ENCODE data around the gene ARHGEF2.
"Not testable (repeated sequence)": the region's sequence is repeated elsewhere in the genome, so short reads cannot be mapped to it uniquely, and the experiment has no call there.

The ARHGEF2 gene

GRCh38 chr1:155989242-155990004 lies 11.1 kb upstream of the ARHGEF2 start:
- DNase-seq = peak; percentile 90

DNA sequence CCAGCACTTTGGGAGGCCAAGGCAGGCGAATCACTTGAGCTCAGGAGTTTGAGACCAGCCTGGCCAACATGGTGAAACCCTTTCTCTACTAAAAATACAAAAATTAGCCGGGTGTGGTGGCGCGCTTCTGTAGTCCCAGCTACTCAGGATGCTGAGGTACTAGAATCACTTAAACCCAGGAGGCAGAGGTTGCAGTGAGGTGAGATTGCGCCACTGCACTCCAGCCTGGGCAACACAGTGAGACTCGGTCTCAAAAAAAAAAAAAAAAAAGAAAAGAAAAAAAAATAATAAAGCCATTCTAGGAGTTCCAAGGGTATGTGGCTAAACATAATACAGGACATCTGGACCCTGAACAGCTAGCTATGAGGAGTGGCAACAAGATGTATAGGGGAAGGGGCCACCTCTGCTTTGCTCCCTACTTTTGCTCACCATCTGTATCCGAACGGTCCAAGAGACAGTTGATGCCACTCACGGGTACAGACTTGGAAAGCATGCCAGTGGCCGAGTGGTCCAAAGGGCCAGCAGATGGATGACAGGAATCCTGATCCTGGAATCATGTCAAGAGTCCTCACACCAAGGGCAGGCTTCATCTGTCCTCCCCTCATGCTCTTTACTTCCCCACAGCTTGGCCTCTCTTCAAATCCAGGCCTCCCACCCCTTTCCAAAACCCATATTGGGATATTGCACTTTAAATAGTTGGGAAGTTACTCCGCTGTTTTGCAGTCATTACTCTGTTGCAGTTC lies 6.7 kb upstream of the ARHGEF2 start:
- DNase-seq = not testable (repeated sequence)

- DNase-seq = no peak
Measured at GRCh38 chr1:155984341-155984740, 6.0 kb upstream of the ARHGEF2 start.

- no peak for DNase-seq
Measured at GRCh38 chr1:155983191-155984024, 5.1 kb upstream of the ARHGEF2 start.

DNA sequence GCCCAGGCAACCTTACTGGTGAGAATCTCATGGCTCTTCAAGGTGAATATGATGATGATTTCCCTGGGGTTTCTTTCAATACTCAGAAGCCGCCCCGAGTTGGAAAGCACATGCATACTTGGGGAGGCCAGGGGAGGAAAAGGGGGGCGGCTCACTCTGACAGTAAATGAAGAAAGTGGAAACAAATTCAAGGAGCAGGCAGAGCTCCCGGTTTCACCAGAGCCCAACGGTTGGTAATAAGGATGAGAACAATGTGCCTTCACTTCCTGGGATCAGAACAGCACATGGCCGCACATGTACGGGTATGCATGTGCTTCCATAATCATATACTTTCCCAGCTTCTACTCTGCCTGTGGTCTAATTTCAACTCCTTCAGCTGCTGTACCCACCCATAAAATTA lies 3.8 kb upstream of the ARHGEF2 start:
- no peak for DNase-seq

GRCh38 chr1:155981266-155982088 lies 3.1 kb upstream of the ARHGEF2 start:
- no peak for DNase-seq

- DNase-seq = no peak
Measured at GRCh38 chr1:155979597-155980343, 1.4 kb upstream of the ARHGEF2 start.

- no peak for DNase-seq
Measured at GRCh38 chr1:155978973-155979429, 654 bp upstream of the ARHGEF2 start.

DNA sequence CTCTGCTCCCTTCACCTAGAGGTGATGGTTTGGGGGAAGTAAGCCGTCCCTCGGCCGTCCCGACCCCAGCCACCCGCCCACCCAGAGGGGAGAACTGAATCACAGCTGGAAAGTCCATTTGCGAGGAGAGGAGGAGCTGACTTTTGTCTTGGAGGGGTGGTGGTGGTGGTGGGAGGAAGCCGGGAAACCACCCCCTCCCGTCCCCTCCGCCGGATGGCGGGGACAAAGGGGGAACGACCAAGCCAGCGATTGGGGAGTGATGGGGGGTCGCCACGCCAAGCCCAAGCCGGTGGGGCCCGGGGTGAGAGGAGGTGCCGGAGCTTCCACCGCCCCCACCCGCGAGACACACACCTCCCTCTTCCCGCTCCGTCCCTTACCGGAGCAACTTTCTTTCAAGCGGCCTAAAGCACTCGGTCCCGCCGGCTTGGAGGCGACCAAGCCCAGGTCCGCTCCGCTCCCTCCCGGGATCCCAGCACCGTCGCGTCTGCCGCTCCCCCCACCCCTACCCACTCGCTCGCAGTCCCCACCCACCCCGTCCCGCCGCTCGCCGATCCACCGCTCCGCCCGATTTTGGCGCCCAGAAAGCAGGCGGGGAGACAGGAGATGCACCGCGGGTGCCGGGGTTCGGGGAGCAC lies 540 bp downstream of the ARHGEF2 start:
- DNase-seq = no peak

DNA sequence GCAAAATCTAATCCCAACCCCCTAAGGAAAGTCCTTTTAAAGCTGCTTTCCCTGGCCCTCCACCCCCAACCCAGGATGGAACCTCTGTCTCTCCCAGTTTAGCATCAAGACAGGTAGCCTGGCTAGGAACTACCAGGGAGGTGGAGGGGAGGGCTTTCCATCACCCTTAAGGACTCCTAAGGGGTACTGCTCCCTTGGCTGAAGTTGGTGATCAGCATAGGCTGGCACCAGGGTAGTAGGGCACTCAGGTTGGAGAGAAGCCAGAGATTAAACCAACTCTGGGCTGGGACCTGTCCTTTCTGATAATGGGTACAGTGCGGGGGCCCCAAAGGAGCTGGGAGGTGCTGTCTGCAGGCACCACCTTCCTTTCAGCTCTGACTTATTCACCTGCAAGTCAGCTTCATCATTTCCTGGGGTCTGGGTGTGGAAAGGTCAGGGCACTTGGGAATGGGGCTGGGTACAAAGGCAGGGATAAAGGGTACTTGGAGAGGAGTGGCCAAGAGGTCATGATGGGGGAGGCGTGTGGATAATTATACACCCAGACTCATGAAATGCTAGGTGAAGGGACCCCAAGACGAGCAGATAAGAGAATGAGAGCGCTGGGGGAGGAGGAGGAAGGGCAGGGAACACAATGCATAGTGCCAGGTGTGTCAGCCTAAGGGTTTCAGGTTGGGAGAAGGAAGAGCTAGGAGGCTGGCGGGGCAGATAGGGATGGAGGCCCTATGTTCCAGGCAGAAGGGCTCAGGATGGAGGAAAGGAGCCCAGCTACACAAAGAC lies 1.2 kb downstream of the ARHGEF2 start:
- DNase-seq = peak; percentile 26

- peak; percentile 97 for DNase-seq
Measured at GRCh38 chr1:155976062-155976912, 2.1 kb downstream of the ARHGEF2 start.

DNA sequence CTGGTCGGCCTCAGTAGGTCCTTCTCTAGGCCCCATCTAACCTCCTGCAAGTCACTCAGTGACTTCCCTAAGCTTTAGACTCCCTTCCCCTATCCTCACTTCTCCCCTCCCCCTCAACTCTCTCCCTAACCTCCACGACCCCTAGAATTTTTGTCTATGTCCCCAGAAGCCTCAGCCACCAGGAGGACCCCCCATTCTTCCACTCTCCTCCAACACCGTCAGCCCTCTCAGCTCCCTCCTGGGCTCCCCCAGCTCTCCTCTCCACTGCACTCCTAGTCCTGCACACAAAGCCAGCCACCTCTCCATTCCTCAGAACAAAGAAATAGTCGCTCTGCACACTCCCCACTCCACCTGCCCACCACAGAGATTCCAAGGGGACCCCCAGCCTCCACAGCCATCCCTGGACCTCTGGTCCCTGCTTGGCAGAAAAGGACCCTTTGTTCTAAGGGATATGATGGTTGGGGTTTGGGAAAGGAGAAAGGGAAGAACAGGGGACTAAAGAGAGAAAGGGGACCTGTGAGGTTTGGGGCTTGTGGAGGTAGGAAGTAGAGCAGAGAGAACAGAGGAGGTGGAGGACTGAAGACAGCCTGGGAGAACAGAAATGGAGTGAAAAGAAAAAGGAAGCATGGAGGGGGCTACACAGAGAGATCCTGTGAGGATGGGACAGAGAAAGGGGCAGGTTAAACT lies 2.8 kb downstream of the ARHGEF2 start:
- peak; percentile 51 for DNase-seq

GRCh38 chr1:155974208-155975115 lies 3.9 kb downstream of the ARHGEF2 start:
- DNase-seq = peak; percentile 52

DNA sequence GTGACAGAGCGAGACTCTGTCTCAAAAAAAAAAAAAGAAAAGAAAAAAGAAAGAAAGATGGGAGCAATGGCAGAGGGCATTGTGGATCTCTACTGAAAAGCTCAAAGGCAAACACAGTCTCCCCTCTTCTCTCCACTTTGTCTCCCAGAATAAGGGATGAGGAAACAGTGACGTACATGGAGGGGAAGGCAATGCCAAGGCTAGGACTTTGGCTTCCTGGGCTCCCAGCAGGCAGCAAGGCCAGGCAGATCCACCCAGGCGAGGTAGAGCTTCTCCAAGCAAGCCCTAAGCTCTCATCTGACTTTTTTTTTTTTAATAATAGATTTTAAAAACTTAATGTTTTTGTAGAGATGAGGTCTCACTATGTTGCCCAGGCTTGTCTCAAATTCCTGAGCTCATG lies 4.6 kb downstream of the ARHGEF2 start:
- DNase-seq = no peak

- DNase-seq = no peak
Measured at GRCh38 chr1:155971910-155972809, 6.2 kb downstream of the ARHGEF2 start.

GRCh38 chr1:155970531-155971167 lies 7.7 kb downstream of the ARHGEF2 start:
- peak; percentile 22 for DNase-seq
